A549 (cell line): Measurements from ENCODE around the gene ZSCAN20.

Experiments
- ATOH8 ChIP-seq: fragments of 250-450 bp; sonication (Bioruptor Pico); IDR thresholded peaks from 2 replicates; pipeline ENCODE4 v1.5.0; 2020; ENCODE audit warnings: low read depth, mild to moderate bottlenecking, moderate library complexity
- CBX8 ChIP-seq: fragments of 200-600 bp; sonication (generic); IDR thresholded peaks from 2 replicates; pipeline ENCODE4 v1.6.1; 2016
- CHD2 ChIP-seq: fragments of 150-350 bp; IDR thresholded peaks from 2 replicates; pipeline ENCODE4 v1.6.1; 2014; ENCODE audit warnings: low read length; ENCODE audit not compliant: partially characterized antibody
- CTCF ChIP-seq: fragments of >200 bp; sonication (Bioruptor Twin); formaldehyde crosslinking; IDR thresholded peaks from 3 replicates; pipeline ENCODE4 v1.5.1; 2016
- HMGXB4 ChIP-seq: fragments of 250-450 bp; sonication (Bioruptor Pico); IDR thresholded peaks from 2 replicates; pipeline ENCODE4 v1.5.0; 2021; ENCODE audit warnings: mild to moderate bottlenecking, moderate library complexity, borderline replicate concordance
- MAX ChIP-seq: IDR thresholded peaks from 2 replicates; pipeline ENCODE4 v1.6.1; 2012
- MYC ChIP-seq: IDR thresholded peaks from 2 replicates; pipeline ENCODE4 v1.6.1; 2012; ENCODE audit warnings: mild to moderate bottlenecking, inconsistent platforms, low read length, improper control_type of control experiment, borderline replicate concordance
- POLR2A ChIP-seq: IDR thresholded peaks from 2 replicates; pipeline ENCODE4 v1.6.1; 2012; ENCODE audit warnings: mild to moderate bottlenecking, low read length
- POLR2AphosphoS2 ChIP-seq: conservative IDR thresholded peaks from 2 replicates; pipeline ENCODE4 v1.6.1; 2012; ENCODE audit warnings: low read length, improper control_type of control experiment, inconsistent platforms
- RAD21 ChIP-seq, 2 experiments: fragments of >200 bp in 1 of 2; sonication (Bioruptor Twin) in 1 of 2; formaldehyde crosslinking in 1 of 2; IDR thresholded peaks in 1 of 2; conservative IDR thresholded peaks in 1 of 2; 2 replicates in 1 of 2; 3 replicates in 1 of 2; pipeline ENCODE4 v1.6.1; 2012 to 2018; ENCODE audit warnings: inconsistent platforms in 1 of 2
- REST ChIP-seq: fragments of 200-600 bp; sonication (generic); IDR thresholded peaks from 2 replicates; pipeline ENCODE4 v1.6.1; 2016; ENCODE audit warnings: antibody characterized with exemption, mild to moderate bottlenecking, moderate library complexity
- RNF2 ChIP-seq: fragments of 200-600 bp; sonication (generic); IDR thresholded peaks from 2 replicates; pipeline ENCODE4 v1.6.1; 2016; ENCODE audit warnings: low read depth, mild to moderate bottlenecking, antibody characterized with exemption, moderate library complexity, borderline replicate concordance
- TP53 ChIP-seq: fragments of 250-450 bp; sonication (Bioruptor Pico); IDR thresholded peaks from 2 replicates; pipeline ENCODE4 v1.5.0; 2021; ENCODE audit warnings: mild to moderate bottlenecking, moderate library complexity

GRCh38 chr1:33512226-33513011 lies 40.0 kb downstream of the ZSCAN20 start:
- TF ChIP-seq MYC (no peak), CTCF (no peak), REST (no peak), CBX8 (no peak), POLR2A (no peak), CHD2 (no peak), RAD21 (conservative IDR thresholded peaks at IDR 0.05 in 1 of 2, IDR thresholded peaks at IDR 0.05 in 1 of 2) (no peak), POLR2AphosphoS2 (no peak), RNF2 (no peak), HMGXB4 (CRISPR knock-in tag) (no peak), MAX (no peak), TP53 (CRISPR knock-in tag) (no peak), ATOH8 (no peak)
